ENCODE results near the gene HDAC2. TPM values are rescaled to one million over a fixed set of nuclear protein-coding genes. Genes with fewer than 3 reads are reported as not detected.
"Not testable (repeated sequence)": the region's sequence is repeated elsewhere in the genome, so short reads cannot be mapped to it uniquely, and the experiment has no call there.

Gene HDAC2
- total RNA-seq, 1 experiment from 2014 or later, result 133 TPM

DNA sequence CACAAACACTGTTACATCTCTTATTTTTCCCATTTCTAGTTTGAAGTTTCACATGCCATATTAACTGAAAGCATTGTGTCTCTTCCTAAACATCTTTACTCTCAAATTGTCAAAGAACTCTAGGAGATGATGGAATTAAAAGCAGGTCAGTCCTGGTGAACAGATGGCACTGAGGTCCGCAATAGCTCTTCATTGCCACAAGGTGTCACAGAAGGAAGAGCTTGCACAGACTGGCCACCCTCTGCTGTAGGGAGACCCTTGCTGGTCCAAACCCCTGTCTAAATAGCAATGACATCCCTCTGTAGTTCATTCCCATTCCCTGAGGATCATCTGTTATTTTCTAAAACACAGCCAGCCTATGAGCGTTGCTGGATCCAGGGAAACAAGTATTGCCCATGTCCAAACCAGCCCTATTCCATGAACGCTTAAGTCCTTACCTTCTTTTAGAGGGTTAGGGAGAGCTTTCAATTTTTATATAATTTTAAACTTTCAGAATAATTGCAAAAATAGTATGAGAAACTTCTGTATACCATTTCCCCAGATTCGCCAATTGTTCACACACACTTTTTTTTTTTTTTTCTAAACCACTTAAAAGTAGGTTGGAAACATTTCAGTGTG, 10.1 kb upstream of the HDAC2 start:
- no peak for DNase-seq (ENCODE audit: low read depth)
- in situ Hi-C loops (cut with HindIII; ENCODE audit: low pct_unique_long_range_greater_than_20kb, low sequenced_read_pairs), result no loop called here

DNA sequence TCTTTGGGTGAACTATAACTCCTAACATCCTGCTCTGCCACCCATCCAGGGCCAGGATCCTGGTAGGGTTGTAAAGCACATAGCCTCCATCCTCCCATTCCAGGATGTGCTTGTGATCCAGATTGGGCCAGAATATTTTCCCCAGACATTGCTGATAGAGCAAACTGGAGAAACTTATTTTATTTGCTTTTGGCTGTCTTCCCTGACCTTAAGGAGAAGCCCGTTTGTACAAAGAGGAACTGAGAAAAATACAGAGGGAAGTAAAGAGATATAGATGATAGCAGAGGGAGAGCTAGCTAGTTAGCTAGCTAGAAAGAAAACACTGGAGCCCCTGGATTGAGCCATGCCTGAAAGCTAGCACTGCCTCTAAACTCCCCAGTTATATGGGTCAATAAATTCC, 9.0 kb upstream of the HDAC2 start:
- DNase-seq (ENCODE audit: low read depth), result no peak
- in situ Hi-C loops (cut with HindIII; ENCODE audit: low pct_unique_long_range_greater_than_20kb, low sequenced_read_pairs), result no loop called here

DNA sequence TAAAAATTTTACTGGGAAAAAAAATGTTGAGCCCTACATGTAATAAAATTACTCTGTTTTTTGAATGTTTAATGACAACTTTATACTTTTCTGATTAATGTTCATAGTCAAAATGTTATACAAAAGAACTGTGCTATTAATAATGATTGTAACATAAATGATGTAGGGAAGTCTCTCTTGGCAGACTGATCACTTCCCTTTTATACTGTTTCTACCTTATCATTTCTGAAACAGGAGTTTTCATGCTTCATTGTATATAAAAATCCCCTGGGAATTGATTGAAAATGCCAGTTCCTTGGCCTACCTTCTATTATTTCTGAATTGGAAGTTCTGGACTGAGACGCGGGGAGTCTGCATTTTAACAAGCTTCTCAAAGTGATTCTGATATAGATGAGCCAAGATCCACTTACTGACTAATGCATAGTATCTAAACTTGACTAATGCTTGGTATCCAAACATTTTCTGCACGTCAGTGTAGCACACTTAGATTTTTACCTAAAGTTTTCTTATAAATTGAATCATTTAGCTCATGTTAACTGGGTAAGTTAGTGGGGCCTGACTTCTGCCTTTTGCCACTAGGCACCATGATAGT, 7.2 kb upstream of the HDAC2 start:
- DNase-seq (ENCODE audit: low read depth), result no peak
- in situ Hi-C loops (cut with HindIII; ENCODE audit: low pct_unique_long_range_greater_than_20kb, low sequenced_read_pairs), result no loop called here

DNA sequence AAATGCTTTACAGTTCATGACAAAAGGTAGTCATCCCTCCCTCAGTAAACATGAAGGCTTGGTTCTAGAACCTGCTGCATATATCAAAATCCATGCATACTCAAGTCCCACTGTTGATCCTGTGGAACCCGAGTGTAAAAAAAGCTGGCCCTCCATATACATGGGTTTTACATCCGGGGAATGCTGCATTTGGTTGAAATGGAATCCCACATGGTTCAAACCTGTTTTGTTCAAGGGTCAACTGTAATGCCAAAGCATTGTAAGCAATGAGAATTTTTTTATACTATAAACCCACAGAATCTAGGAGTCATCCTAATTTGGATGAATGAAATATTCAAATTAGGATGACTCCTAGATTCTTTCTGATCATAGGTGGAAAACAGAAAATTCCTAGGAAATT, 5.9 kb upstream of the HDAC2 start:
- in situ Hi-C loops (cut with HindIII; ENCODE audit: low pct_unique_long_range_greater_than_20kb, low sequenced_read_pairs), result no loop called here
- DNase-seq (ENCODE audit: low read depth), result no peak

DNA sequence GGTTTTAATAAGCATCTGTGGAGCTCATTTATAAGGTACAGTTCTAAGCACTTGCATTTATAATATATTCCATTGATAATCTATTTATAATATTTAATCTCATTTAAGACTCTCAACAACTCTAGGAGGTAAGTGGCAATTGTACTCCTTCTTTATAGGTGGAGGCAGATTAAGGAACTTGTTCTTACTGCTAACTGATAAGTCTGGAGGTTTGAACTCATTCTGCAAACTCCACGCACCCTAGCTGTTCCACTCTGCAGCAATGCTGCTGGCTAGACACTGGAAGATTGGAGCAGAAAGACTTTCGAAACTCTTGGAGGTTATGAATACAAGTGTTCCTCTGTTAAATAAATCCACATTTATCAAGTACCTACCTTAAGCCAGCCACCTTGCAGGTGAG, 793 bp upstream of the HDAC2 start:
- no peak for DNase-seq (ENCODE audit: low read depth)
- in situ Hi-C loops (cut with HindIII; ENCODE audit: low pct_unique_long_range_greater_than_20kb, low sequenced_read_pairs), result no loop called here

DNA sequence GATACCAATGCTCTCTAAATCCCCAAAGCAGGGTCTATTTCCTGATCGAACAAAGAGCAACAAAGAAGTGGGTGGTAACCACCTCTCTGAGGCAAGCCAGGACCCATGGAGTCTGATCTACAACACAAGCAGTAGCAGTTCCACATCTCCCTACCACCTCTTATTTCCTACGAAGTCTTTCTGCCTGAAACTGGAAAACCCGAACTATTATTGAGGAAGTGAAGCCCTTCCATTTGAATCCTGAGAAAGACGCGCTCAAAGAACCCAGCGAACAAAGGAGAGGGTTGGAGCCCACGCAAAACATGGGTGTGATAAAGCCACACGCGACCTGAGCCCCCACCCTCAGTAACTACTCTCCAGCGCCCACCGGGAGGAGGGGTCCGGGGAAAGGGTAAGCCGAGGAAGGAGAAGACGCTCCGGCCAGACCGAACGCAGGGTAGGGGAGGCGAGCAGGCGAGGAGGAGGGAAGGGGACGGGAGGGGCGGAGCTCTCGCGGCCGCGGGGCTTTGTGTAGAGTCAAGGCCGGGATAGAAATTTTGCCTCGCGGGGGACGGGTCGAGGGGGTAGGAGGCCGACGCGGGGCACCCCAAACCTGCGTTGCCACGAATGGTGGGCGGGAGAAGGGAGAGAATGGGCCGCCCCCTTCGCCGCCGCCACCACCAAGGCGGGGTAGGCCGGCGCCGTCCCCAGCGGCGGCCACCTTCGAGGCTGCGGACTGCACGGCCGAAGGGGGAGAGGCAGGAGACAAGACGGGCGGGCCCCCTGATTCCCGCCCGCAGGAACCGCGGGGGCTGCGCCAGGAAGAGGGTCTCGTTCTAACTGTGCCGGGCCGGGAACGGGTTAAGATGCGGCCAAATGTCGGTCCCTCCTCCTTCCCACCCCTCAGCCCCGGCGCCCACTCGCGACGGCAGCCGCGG, 802 bp downstream of the HDAC2 start:
- in situ Hi-C loops (cut with HindIII; ENCODE audit: low pct_unique_long_range_greater_than_20kb, low sequenced_read_pairs), result no loop called here
- peak; percentile 52 for DNase-seq (ENCODE audit: low read depth)

DNA sequence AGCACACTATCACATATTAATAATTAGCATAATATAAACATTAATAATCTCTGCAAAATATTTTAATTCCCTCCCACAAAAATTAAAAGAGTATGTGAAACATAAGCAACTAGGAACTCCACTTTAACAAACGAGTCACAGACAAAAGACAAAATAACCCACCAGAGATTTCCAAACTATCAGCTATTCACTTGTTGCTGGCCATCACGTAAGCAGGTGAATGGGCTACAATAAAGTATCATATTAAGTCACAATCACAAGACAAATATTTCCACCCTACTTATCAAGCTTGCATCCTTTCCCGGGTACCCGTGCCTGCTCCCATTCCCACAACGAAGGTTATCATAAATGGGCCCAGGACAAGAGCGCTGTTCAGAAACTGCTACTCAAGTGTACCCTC, 2.5 kb downstream of the HDAC2 start:
- in situ Hi-C loops (cut with HindIII; ENCODE audit: low pct_unique_long_range_greater_than_20kb, low sequenced_read_pairs), result no loop called here
- DNase-seq (ENCODE audit: low read depth), result no peak

DNA sequence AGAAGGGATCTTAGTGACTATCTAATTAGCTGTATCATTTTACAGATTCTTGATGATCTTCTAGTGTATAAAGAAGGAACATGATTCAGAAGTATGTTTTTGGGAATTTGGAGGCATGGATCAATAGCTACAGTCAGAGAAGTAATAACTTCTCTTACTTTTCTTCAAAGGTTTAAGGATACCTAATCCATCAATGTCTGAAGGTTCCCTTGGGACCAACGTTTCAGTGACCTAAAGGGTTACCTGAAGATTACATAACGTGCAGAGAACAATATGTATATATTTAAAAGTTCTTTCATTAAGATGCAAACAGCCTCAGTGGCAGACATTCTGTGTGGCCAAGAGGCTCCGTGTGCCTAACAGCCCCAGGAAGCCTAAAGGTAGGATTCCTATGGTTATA, 3.2 kb downstream of the HDAC2 start:
- in situ Hi-C loops (cut with HindIII; ENCODE audit: low pct_unique_long_range_greater_than_20kb, low sequenced_read_pairs), result no loop called here

DNA sequence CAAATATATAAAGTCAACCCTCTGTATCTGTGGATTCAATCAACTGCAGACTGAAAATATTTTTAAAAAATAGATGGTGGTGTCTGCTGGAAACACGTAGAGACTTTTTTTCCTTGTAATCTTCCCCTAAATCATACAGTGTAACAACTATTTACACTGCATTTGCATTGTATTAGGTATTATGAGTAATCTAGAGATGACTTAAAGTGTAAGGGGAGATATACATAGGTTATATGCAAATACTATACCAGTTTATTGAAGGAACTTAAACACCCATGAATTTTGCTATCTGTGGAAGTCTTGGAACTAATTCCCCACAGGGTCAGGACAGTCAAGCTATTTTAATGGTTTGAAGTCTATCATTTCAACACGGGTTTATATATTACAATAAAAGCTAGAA, 10.2 kb downstream of the HDAC2 start:
- DNase-seq (ENCODE audit: low read depth), result no peak
- in situ Hi-C loops (cut with HindIII; ENCODE audit: low pct_unique_long_range_greater_than_20kb, low sequenced_read_pairs), result no loop called here

More for the DNA sequence above, 3.2 kb downstream of the HDAC2 start:
- no peak for DNase-seq (ENCODE audit: low read depth)

DNA sequence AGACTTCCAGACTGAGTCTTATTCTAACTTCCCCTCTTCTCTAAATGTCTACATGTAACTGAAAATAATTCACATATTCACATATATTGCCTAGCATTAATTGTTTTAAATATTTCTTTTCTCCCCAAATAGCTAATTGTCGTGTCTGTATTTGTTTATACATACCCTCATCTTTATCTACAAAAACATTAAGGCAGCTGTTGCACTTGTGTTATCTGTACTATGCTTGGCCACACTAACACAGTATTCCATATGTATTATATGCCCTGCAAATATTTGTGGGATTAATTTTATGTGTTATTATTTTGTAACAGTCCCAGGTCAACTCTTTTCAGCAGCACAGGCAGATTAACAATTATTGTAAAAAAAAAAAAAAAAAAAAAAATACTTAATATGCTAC, 11.7 kb downstream of the HDAC2 start:
- in situ Hi-C loops (cut with HindIII; ENCODE audit: low pct_unique_long_range_greater_than_20kb, low sequenced_read_pairs), result no loop called here
- DNase-seq (ENCODE audit: low read depth), result no peak

DNA sequence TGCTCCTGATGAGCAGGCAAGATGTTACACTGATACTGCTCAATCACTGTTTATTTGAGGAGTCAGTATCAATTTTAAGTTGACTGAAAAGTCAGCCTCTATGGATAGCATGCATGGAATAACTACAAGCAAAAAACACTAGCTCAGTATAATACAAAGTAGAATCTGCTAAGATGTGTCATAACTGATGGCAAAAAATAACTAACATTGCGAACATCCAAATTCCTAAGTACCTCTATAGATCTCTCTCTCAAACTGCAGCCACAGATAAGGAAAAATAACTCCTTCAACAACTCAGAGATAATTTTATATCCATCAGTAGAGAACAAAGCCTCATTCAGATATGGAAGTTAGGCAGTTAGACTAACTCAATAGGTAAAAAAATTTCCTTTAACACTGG, 16.3 kb downstream of the HDAC2 start:
- in situ Hi-C loops (cut with HindIII; ENCODE audit: low pct_unique_long_range_greater_than_20kb, low sequenced_read_pairs), result no loop called here
- DNase-seq (ENCODE audit: low read depth), result no peak

DNA sequence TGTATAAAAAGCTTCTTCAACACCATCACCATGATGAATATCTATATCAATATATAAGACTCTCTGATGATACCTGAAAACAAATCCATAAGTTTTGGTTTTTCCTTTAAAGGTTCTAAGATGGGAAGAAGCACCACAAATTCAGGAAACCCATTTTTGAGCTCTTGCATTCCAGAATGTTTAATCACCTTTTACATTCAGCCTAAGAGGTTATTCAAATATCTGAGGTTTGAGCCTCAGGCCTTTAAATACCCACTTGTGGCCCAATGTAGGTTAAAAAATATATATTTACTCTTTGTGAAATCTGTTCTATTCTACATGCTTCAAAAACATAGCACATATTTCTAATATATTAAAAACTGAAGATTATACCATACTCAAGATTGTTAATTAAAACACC, 17.6 kb downstream of the HDAC2 start:
- no peak for DNase-seq (ENCODE audit: low read depth)
- in situ Hi-C loops (cut with HindIII; ENCODE audit: low pct_unique_long_range_greater_than_20kb, low sequenced_read_pairs), result no loop called here

DNA sequence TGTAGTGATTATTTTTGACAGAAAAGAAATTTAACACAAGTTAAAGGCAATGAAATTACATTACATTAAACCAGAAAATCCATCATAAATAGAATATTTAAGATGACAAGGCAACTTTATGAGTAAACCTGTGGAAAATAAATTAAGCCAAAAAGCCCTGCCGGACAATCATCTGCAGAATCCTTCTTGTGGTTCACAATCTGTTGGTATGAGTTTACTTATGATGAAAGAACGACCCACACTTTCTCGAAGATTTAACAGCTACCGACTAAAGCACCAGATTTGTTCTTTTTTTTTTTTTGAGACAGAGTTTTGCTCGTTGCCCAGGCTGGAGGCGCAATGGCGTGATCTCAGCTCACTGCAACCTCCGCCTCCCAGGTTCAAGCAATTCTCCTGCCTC, 21.4 kb downstream of the HDAC2 start:
- in situ Hi-C loops (cut with HindIII; ENCODE audit: low pct_unique_long_range_greater_than_20kb, low sequenced_read_pairs), result no loop called here
- no peak for DNase-seq (ENCODE audit: low read depth)

DNA sequence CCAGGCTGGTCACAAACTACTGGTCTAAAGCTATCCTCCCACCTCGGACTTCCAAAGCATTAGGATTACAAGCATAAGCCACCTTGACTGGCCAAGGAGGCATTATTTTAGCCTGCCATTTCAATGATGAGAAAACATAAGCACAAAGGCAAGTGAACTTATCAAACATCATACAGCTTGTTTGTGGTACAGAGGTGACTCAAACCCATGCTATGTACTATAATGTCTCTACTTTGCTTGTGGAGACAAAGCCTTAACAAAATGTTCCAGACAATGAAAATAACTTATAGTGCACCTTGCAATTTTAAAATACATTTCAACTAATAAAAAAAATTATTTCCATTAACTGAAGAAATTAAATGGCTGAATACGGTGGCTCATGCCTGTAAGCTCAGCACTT, 26.2 kb downstream of the HDAC2 start:
- DNase-seq (ENCODE audit: low read depth), result no peak
- in situ Hi-C loops (cut with HindIII; ENCODE audit: low pct_unique_long_range_greater_than_20kb, low sequenced_read_pairs), result no loop called here

DNA sequence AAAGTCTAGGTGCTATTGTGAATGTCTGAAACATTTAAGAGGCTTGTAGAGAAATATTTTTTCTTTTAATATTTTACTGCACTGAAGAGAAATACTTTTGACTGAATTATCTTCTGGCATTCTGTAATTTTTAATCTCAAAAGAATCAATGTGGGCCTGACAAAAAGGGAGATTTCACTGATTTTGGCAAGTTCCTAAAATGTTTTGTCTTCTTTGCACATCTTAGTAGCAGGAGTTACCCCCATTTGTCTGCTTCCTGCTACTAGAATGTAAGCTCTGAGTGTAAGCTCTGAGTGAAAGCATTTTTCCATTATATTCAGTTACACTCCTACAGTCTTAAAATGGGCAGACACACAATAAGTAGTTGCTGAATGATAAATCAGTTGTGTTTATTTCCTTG, 31.1 kb downstream of the HDAC2 start:
- no peak for DNase-seq (ENCODE audit: low read depth)
- in situ Hi-C loops (cut with HindIII; ENCODE audit: low pct_unique_long_range_greater_than_20kb, low sequenced_read_pairs), result no loop called here

DNA sequence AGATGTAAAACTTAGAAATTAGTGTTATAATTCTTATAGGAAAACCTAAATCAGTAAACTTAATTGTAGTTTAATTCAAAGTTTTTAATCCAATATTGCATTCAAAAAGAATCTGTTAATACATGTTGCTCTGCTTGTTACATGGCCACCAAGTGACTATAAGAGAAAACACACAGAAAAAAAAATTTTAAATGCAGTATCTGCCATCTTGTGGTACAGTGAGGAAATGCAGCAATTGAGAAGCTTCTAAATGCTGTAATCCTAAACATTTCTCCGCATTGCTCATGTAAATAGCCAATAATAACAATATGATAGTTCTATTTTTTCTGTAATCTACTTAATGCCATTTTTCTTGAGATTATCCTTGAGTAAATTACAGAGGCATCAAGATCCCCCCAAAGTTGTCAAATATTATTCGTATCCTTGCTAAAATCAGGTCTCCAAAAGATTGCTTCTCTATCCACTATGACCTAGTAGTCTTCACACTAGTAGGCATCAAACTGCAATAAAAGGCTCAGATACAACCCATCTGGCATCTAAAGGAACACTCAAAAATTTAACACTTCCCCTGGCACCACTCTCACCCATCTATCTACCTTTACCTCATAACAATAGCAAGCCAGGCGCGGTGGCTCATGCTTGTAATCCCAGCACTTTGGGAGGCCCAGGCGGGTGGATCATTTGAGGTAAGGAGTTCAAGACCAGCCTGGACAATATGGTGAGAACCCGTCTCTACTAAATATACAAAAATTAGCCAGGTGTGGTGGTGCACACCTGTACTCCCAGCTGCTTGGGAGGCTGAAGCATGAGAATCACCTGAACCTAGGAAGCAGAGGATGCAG, 34.6 kb downstream of the HDAC2 start:
- in situ Hi-C loops (cut with HindIII; ENCODE audit: low pct_unique_long_range_greater_than_20kb, low sequenced_read_pairs), result no loop called here
- DNase-seq (ENCODE audit: low read depth), result peak; percentile 55

DNA sequence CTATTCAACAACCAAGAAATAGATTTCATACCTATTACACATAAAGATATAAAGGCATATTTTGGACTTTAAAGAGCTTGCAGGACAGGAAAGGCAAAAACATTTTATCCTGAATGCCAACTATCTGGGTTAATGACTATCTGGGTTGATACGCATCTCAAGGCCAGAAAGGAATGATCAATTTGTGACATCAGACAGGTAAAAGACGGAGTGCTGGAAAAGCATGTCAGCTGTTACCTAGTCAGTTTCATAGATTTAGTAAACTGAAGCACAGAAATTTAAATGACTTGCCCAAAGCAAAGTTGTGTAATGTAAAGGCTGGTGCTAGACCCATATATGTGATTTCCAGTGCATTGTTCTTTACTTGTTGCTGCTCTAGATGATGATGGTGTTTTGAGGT, 36.8 kb downstream of the HDAC2 start:
- DNase-seq (ENCODE audit: low read depth), result no peak
- in situ Hi-C loops (cut with HindIII; ENCODE audit: low pct_unique_long_range_greater_than_20kb, low sequenced_read_pairs), result no loop called here

DNA sequence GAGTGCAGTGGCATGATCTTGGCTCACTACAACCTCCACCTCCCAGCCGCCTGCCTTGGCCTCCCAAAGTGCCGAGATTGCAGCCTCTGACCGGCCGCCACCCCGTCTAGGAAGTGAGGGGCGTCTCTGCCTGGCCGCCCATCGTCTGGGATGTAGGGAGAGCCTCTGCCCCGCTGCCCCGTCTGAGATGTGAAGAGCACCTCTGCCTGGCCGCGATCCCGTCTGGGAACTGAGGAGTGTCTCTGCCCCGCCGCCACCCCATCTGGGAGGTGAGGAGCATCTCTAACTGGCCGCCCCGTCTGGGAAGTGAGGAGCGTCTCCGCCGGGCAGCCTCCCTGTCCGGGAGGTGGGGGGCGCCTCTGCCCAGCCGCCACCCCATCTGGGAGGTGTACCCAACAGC, 39.0 kb downstream of the HDAC2 start:
- DNase-seq (ENCODE audit: low read depth); in situ Hi-C loops (cut with HindIII; ENCODE audit: low pct_unique_long_range_greater_than_20kb, low sequenced_read_pairs): not testable (repeated sequence)

DNA sequence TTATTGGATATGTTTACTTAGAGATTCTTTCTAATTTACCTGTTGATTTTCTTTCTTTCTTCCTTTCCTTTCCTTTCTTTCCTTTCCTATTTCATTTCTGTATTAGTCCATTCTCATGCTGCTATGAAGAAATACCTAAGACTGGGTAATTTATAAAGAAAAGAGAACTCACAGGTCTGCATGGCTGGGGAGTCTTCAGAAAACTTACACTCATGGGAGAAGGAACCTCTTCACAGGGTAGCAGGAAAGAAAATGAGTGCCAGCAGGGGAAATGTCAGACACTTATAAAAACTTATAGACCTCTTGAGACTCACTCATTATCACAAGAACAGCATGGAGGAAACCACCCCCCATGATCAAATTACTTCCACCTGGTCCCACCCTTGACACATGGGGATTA, 40.8 kb downstream of the HDAC2 start:
- no peak for DNase-seq (ENCODE audit: low read depth)
- in situ Hi-C loops (cut with HindIII; ENCODE audit: low pct_unique_long_range_greater_than_20kb, low sequenced_read_pairs), result no loop called here

Data from Caki2 (cell line).